KMS-11 (cell line): ENCODE measurements around the gene TRAF3IP1.
A peak's percentile ranks its signal among the peaks of the same experiment; 100 is the strongest.
"Not testable (repeated sequence)": the region's sequence is repeated elsewhere in the genome, so short reads cannot be mapped to it uniquely, and the experiment has no call there.

Source experiments
- H2AFZ ChIP-seq: fragments of 200-600 bp; sonication (generic); 2 replicates; pipeline ENCODE4 v1.6.1; 2016; ENCODE audit warnings: antibody characterized with exemption, mixed run types, low read depth
- H3K27ac ChIP-seq: fragments of 200-600 bp; sonication (generic); 2 replicates; pipeline ENCODE4 v1.6.1; 2016; ENCODE audit warnings: mild to moderate bottlenecking, mixed run types
- H3K27me3 ChIP-seq: fragments of 200-600 bp; sonication (generic); 2 replicates; pipeline ENCODE4 v1.6.1; 2017; ENCODE audit warnings: mild to moderate bottlenecking, low read depth, mixed run types, moderate library complexity; ENCODE audit not compliant: insufficient read depth
- H3K36me3 ChIP-seq: fragments of 200-600 bp; sonication (generic); 2 replicates; pipeline ENCODE4 v1.6.1; 2017; ENCODE audit warnings: mild to moderate bottlenecking, mixed run types; ENCODE audit not compliant: insufficient read depth
- H3K4me1 ChIP-seq: fragments of 200-600 bp; sonication (generic); 2 replicates; pipeline ENCODE4 v1.6.1; 2016; ENCODE audit warnings: mild to moderate bottlenecking, low read depth, mixed run types; ENCODE audit not compliant: poor library complexity, severe bottlenecking
- H3K4me2 ChIP-seq: fragments of 200-600 bp; sonication (generic); 2 replicates; pipeline ENCODE4 v1.7.0; 2016; ENCODE audit warnings: mild to moderate bottlenecking, mixed run types
- H3K4me3 ChIP-seq: fragments of 200-600 bp; sonication (generic); IDR thresholded peaks from 2 replicates; pipeline ENCODE4 v1.6.1; 2017; ENCODE audit warnings: low read depth, low read length, mixed read lengths; ENCODE audit not compliant: insufficient read depth
- H3K79me2 ChIP-seq: fragments of 200-600 bp; sonication (generic); 2 replicates; pipeline ENCODE4 v1.6.1; 2016; ENCODE audit warnings: low read depth, mixed run types; ENCODE audit not compliant: insufficient read depth
- H3K9ac ChIP-seq: fragments of 200-600 bp; sonication (generic); 2 replicates; pipeline ENCODE4 v1.6.1; 2016; ENCODE audit warnings: mild to moderate bottlenecking, mixed run types
- H4K20me1 ChIP-seq: fragments of 200-600 bp; sonication (generic); 2 replicates; pipeline ENCODE4 v1.6.1; 2016; ENCODE audit warnings: mild to moderate bottlenecking, mixed run types; ENCODE audit not compliant: insufficient read depth
- CTCF ChIP-seq: fragments of 200-600 bp; sonication (generic); conservative IDR thresholded peaks from 2 replicates; pipeline ENCODE4 v1.6.1; 2017; ENCODE audit warnings: low read depth, mild to moderate bottlenecking, antibody characterized with exemption, low read length, moderate library complexity, mixed read lengths

The TRAF3IP1 gene

GRCh38 chr2:238321467-238321866, 1.1 kb downstream of the TRAF3IP1 start:
- Histone ChIP-seq H3K79me2 (no peaks in the 10 kb centered on the region), H3K4me3 (no peak overlapping the region), H4K20me1 (no peaks in the 10 kb centered on the region), H3K4me1 (peaks cover 12% of the 10 kb centered on the region), H3K9ac (no peak overlapping the region), H3K27me3 (no peaks in the 10 kb centered on the region), H3K36me3 (no peaks in the 10 kb centered on the region), H2AFZ (no peak overlapping the region), H3K27ac (no peak overlapping the region), H3K4me2 (peak overlapping the region; percentile 78; the same call in 1 of the 2 replicates)
- no peak for TF ChIP-seq CTCF

GRCh38 chr2:238322001-238322411, 1.7 kb downstream of the TRAF3IP1 start:
- TF ChIP-seq CTCF = no peak
- H3K36me3 ChIP-seq = no peaks in the 10 kb centered on the region
- no peak overlapping the region for H2AFZ ChIP-seq
- no peaks in the 10 kb centered on the region for H3K27me3 ChIP-seq
- H3K79me2 ChIP-seq = no peaks in the 10 kb centered on the region
- no peak overlapping the region for H3K4me2 ChIP-seq
- no peak overlapping the region for H3K27ac ChIP-seq
- peaks cover 12% of the 10 kb centered on the region for H3K4me1 ChIP-seq
- no peak overlapping the region for H3K9ac ChIP-seq
- no peaks in the 10 kb centered on the region for H4K20me1 ChIP-seq
- no peak overlapping the region for H3K4me3 ChIP-seq

- H2AFZ ChIP-seq, H3K9ac ChIP-seq, H4K20me1 ChIP-seq, H3K27me3 ChIP-seq, H3K27ac ChIP-seq, H3K36me3 ChIP-seq, H3K4me3 ChIP-seq, H3K4me2 ChIP-seq, H3K79me2 ChIP-seq: not testable (repeated sequence)
- peaks cover 12% of the 10 kb centered on the region for H3K4me1 ChIP-seq
These were observed 3.9 kb downstream of the TRAF3IP1 start for GRCh38 chr2:238324248-238324647.

- Histone ChIP-seq H2AFZ (no peak overlapping the region), H3K9ac (no peak overlapping the region), H3K4me2 (no peak overlapping the region), H3K79me2 (no peaks in the 10 kb centered on the region), H3K27ac (no peak overlapping the region), H3K36me3 (no peaks in the 10 kb centered on the region), H3K4me1 (peaks cover 5% of the 10 kb centered on the region), H3K4me3 (no peak overlapping the region), H4K20me1 (no peaks in the 10 kb centered on the region), H3K27me3 (no peaks in the 10 kb centered on the region)
- TF ChIP-seq CTCF = no peak
These were observed 5.4 kb downstream of the TRAF3IP1 start for GRCh38 chr2:238325694-238326093.

GRCh38 chr2:238326801-238327365, 6.6 kb downstream of the TRAF3IP1 start:
- Histone ChIP-seq H3K79me2 (no peaks in the 10 kb centered on the region), H3K4me3 (no peak overlapping the region), H4K20me1 (no peaks in the 10 kb centered on the region), H2AFZ (no peak overlapping the region), H3K4me1 (no peaks in the 10 kb centered on the region), H3K36me3 (no peaks in the 10 kb centered on the region), H3K4me2 (no peak overlapping the region), H3K27me3 (no peaks in the 10 kb centered on the region), H3K9ac (no peak overlapping the region), H3K27ac (no peak overlapping the region)
- TF ChIP-seq CTCF = no peak
